GM12873 (cell line): Measurements from ENCODE around the gene DSCAM.

Experiments
- TF ChIP-seq, protein P1 (sequence below): IDR thresholded peaks from 2 replicates; pipeline ENCODE4 v1.5.1; 2012; ENCODE audit warnings: low read depth, mild to moderate bottlenecking, moderate library complexity, low read length, control low read depth; ENCODE audit not compliant: insufficient read depth; ENCODE audit errors: missing control alignments

DSCAM gene

DNA sequence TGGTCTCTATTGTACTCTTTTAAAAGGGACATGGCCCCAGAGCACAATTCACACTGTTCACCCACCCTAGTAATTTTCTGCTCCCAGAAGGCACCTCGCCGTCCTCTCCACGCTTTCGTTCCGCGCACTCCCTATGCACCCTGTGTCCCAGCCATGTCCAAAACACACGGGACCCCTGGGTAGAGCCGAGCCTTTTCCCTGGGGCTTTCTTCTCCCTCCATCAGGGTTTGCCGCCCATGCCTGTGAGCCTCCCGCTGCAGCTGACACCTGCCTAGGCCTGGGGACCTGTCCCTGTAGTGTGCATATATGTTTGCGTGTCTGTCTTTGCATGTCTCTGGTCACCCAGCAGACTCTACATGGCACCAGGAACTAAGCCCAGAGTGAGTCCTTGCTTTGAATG is 677.0 kb downstream of the DSCAM start:
- TF ChIP-seq, protein P1, sequence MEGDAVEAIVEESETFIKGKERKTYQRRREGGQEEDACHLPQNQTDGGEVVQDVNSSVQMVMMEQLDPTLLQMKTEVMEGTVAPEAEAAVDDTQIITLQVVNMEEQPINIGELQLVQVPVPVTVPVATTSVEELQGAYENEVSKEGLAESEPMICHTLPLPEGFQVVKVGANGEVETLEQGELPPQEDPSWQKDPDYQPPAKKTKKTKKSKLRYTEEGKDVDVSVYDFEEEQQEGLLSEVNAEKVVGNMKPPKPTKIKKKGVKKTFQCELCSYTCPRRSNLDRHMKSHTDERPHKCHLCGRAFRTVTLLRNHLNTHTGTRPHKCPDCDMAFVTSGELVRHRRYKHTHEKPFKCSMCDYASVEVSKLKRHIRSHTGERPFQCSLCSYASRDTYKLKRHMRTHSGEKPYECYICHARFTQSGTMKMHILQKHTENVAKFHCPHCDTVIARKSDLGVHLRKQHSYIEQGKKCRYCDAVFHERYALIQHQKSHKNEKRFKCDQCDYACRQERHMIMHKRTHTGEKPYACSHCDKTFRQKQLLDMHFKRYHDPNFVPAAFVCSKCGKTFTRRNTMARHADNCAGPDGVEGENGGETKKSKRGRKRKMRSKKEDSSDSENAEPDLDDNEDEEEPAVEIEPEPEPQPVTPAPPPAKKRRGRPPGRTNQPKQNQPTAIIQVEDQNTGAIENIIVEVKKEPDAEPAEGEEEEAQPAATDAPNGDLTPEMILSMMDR = no peak

DNA sequence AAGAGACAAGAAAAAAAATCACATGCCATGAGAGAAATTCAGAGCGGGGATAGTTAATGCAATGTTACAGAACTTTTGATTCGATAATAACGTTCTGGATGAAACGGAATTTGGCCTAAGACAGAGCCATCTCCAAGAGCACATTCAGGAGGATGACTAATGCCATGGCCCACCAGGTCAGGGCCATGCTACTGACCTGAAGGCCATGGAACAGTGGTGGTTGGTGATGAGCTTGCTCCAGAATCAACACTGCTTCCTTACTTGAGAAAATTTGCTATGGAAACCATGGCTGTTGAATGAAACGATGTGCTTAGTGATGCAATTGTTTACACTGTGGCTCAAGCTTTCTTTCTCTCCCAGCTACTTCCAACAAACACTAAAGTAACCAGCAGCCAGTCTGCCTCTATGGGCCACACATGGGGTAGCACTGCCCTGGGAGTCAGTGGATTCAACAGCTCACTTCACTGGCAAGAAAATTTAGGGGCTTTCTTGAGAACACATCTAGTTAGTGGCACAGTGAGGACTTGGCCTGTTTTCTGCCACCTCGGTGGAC is 680.6 kb downstream of the DSCAM start:
- TF ChIP-seq, protein P1 = no peak

DNA sequence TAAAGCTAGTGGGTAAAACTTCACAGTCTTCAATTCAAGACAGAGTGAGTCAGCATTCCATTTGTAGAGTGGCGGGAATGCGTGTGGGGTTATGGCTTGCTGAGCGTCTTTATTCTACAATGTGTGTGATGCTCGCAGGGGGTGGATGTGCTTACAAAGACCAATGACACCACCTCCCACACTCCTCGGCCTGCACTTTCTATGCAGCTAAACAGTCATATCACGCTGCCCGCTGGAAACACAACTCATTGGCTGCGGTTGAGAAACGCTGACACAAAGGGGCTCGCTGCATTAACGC is 681.2 kb downstream of the DSCAM start:
- TF ChIP-seq, protein P1 = no peak

DNA sequence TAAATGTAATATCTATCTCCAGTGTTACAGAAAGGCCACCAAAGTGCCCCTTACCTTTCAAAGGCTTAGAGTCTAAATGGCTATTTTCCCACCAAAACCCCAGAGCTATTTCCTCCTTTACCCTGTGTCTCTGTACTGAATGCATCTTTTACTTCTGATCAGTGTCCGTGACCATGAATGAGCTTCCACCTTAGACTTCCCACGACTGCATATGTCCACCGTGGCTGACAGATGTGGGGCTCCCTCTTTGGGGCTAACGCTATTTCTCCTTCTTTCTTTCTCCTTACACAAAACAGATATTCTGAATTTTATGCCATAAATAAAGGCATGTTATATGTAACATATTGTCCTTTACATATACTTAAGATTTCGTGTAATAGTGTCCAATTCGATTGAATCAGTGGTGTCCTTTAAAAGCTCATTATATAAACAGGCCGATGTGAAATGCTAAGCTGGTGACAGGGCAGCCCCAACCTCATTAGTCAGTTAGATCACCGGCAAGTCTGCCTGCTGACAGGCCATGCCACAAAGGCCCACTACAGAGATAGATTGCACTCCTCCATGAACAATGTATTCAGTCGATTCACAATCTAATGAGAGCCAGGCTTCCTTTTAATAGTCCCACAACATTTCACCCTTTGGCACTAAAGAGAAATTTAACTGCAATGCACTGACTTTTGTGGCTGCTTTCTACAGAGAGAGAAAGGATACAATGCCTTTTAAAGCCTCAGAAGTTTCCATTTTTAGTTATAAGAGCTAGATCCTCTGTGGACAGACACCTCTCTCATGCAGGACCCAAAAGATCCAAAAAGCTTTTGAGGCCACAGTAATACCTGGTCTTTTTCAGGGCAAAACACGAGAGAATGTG is 681.8 kb downstream of the DSCAM start:
- TF ChIP-seq, protein P1 = no peak

DNA sequence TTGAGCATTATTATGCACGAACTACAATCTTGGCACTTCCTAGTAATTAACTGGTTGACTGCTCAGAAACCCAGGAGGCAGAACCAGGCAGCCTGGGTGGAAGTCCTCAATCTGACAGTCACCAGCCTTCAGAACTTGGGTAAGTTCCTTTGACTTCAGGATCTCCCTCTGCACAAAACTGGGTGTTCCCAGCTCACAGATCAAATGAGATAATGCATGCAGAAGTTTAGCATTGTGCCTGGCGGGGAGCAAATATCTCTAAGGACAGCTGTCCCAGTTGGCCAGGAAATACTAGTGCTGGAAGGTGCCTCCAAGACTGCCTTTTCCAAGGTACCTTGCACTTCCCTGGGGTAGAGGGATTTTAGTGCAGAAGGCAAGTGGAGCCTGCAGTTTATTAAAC is 684.9 kb downstream of the DSCAM start:
- TF ChIP-seq, protein P1 = no peak

DNA sequence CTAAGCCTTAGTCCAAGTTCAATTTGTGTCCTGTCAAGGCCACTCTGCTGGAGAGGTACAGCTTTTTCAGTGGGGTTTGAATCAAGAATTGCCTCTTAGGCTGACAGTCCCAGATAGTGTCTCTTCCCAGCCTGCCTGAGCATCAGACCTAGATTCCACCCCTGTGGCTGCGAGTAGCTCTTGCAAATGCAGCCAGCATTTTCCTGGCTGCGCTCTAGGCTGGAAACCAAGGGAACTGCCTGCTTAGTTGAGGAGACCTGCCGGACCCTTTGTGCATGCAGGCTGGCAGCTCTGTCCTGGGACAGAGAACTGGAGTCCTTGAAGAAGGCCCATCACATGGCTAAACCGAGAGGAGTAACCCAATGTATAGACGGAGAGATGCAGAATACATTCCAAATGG is 686.0 kb downstream of the DSCAM start:
- TF ChIP-seq, protein P1 = no peak

DNA sequence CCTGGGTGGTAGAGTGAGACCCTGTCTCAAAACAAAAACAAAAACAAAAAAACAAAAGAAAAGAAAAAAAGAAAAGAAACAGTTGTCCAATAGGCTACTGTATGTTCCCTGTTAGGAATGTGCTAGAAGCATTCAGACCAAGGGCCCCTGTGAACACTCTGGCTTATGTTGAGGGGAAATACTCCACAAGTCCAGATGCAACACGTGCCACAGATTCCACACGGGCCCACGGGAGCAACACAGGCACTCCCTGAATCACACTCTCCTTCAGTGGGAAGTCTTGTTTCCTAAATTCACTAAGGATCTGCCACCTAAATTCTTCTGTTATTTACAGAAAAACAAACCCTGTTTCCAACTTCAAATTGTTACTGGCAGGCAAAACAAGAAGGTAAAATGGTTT is 688.6 kb downstream of the DSCAM start:
- TF ChIP-seq, protein P1 = no peak
